Ascending aorta (tissue), 2 donors: ENCODE measurements around the gene PEX3. TPM values are rescaled to one million over a fixed set of nuclear protein-coding genes. Genes with fewer than 3 reads are reported as not detected.
"Not testable (repeated sequence)": the region's sequence is repeated elsewhere in the genome, so short reads cannot be mapped to it uniquely, and the experiment has no call there.

Experiments
- DNase-seq, 2 donors: peaks; one replicate each; pipeline ENCODE4 v3.0.0-alpha.2; 2019; ENCODE audit warnings: low spot score in 2 of 2
- H3K27ac ChIP-seq, 2 donors: fragments of 200-600 bp; sonication (generic); one replicate each; pipeline ENCODE4 v1.5.1; 2016 to 2017; ENCODE audit warnings: mild to moderate bottlenecking in 1 of 2
- H3K27me3 ChIP-seq: fragments of 200-600 bp; sonication (generic); one replicate; pipeline ENCODE4 v1.5.1; 2017
- H3K36me3 ChIP-seq, 2 donors: fragments of 200-600 bp; sonication (generic); one replicate each; pipeline ENCODE4 v1.5.1; 2016
- H3K4me1 ChIP-seq, 2 donors: fragments of 200-600 bp; sonication (generic); one replicate each; pipeline ENCODE4 v1.5.1; 2016 to 2017; ENCODE audit warnings: mild to moderate bottlenecking in 1 of 2
- H3K4me3 ChIP-seq, 2 donors: fragments of 200-600 bp; sonication (generic); one replicate each; pipeline ENCODE4 v1.5.1; 2016 to 2017; ENCODE audit warnings: mild to moderate bottlenecking in 1 of 2
- H3K9me3 ChIP-seq, 2 donors: fragments of 200-600 bp; sonication (generic); one replicate each; pipeline ENCODE4 v1.5.1; 2016
- intact Hi-C: fragments of 100-400 bp; cut with DNase I; formaldehyde crosslinking; loops from one replicate; pipeline ENCODE4 v1.15.1; 2023
- total RNA-seq: library from RNA; depleted of rRNA; stranded (reverse); fragments of >200 nt; gene quantifications from one replicate; pipeline ENCODE4 v1.1.0, GENCODE V29; 2016
- TF ChIP-seq, protein P1 (sequence below), 3 experiments: fragments of 200-600 bp in 2 of 3; fragments of 450-650 bp in 1 of 3; sonication (generic) in 2 of 3; IDR thresholded peaks; one replicate each; pipeline ENCODE4 v1.5.1; 2016 to 2019; ENCODE audit warnings: antibody characterized with exemption in 3 of 3, mild to moderate bottlenecking in 1 of 3, moderate library complexity in 1 of 3

PEX3 gene
- total RNA-seq, 1 donor from 2014 or later, result 0.96 TPM

DNA sequence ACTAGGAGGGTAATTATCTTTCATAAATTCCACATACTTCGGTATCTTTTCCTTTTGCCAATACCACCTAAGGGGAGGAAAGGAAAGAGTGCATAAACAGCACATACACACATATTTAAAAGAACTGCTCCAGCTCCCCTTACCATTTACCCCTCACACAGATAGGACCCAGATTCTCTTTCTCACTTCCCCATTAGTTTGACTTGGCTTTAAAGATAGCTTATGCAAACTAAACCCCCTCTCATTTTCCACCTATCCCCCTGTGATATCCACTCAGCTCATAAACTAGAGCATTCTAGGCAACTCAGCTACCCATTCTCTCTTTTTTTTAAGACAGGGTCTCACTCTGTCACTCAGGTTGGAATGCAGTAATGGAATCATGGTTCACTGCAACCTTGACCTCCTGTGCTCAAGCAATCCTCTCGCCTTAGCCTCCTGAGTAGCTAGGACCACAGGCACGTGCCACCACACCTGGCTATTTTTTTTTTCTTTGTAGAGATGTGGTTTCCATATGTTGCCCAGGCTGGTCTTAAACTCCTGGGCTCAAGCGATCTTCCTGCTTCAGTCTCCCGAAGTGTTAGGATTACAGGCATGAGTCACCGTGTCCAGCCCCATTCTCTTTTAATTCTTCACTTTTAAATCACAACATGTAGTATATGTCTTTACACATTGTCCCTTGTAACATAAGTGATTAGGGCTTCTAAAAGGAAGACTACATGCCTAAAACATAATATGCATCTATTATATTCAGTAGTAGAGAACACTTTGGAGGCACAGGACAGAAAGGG lies 56.9 kb downstream of the PEX3 start:
- TF ChIP-seq, protein P1, sequence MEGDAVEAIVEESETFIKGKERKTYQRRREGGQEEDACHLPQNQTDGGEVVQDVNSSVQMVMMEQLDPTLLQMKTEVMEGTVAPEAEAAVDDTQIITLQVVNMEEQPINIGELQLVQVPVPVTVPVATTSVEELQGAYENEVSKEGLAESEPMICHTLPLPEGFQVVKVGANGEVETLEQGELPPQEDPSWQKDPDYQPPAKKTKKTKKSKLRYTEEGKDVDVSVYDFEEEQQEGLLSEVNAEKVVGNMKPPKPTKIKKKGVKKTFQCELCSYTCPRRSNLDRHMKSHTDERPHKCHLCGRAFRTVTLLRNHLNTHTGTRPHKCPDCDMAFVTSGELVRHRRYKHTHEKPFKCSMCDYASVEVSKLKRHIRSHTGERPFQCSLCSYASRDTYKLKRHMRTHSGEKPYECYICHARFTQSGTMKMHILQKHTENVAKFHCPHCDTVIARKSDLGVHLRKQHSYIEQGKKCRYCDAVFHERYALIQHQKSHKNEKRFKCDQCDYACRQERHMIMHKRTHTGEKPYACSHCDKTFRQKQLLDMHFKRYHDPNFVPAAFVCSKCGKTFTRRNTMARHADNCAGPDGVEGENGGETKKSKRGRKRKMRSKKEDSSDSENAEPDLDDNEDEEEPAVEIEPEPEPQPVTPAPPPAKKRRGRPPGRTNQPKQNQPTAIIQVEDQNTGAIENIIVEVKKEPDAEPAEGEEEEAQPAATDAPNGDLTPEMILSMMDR (IDR thresholded peaks at IDR 0.05), result no peak
- Histone ChIP-seq H3K4me3 (no peak overlapping the region), H3K27ac (no peak overlapping the region), H3K27me3 (no peaks in the 10 kb centered on the region), H3K9me3 (no peaks in the 10 kb centered on the region), H3K4me1 (peaks cover 0 to 4% of the 10 kb centered on the region in 2 donors), H3K36me3 (peaks cover 6 to 23% of the 10 kb centered on the region in 2 donors)
- intact Hi-C loops, result no loop called here
- no peak for DNase-seq

DNA sequence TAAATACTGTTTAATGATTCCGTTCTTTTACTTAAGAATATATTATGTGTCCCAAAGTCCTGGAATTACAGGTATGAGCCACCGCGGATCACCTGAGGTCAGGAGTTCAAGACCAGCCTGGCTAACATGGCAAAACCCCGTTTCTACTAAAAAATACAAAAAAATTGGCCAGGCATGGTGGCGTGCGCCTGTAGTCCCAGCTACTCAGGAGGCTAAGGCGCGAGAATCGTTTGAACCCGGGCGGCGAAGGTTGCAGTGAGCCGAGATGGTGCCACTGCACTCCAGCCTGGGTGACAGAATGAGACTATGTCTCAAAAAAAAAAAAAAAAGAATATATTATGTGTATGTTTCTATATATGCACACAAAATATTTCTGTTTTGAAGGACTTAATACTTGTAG lies 59.7 kb downstream of the PEX3 start:
- Histone ChIP-seq H3K4me3 (peak overlapping the region; percentile 78 to 85), H3K36me3 (peaks cover 6 to 10% of the 10 kb centered on the region in 2 donors), H3K4me1 (peaks cover 5 to 11% of the 10 kb centered on the region in 2 donors)
- intact Hi-C loops, H3K9me3 ChIP-seq, DNase-seq, H3K27me3 ChIP-seq, H3K27ac ChIP-seq: not testable (repeated sequence)

DNA sequence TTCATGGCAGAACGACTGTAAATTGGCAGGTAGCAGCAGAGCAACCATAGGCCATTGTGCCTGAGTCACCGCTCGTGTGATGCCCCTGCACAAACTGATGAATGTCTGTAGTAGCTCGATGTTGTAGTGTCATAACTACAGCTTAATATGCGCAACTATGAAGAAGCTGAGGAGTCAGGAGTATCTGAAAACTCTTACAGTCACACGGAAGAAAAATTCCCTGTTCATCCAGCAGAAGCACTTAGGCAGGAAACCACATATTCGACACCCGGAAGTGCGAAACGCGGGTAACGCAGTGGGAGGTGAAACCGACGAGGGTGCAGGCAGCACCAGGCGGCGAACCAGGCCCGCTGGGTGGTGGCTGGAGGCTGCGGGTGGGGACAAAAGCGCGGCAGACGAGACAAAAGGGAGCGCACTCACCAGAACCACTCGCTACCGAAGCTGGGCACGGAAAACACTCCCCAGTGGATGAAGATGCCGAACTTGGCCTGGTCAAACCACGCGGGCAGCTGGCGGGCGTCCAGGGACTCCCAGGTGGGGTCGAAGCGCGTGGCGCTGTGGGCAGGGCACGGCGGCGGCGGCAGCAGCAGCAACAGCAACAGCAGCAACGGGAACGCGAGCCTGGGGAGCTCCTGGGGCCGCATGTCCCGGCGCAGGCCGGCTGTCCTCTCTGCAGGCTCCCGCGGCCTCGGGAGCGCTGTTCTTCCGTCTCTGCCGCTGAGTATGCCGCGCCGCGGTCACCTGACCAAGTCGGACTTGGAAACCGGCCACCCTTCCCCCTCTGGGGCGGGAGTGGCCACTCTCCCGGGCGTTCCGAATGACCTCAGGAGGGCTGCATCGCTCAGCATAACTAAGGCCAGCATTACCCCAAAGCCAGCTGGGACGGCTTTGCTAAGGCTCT lies 60.6 kb downstream of the PEX3 start, which contains the start of gene FUCA2:
FUCA2 (minus strand) TSS at position 730 of the 901 bp plus-strand sequence; CDS start at position 644, 86 bp downstream.
- Histone ChIP-seq H3K9me3 (no peaks in the 10 kb centered on the region), H3K27me3 (no peaks in the 10 kb centered on the region), H3K4me1 (peaks cover 5 to 13% of the 10 kb centered on the region in 2 donors), H3K27ac (peak within 1 kb of the TSS; percentile 83 to 90), H3K4me3 (peak within 1 kb of the TSS; percentile 78 to 85), H3K36me3 (peaks cover 6 to 10% of the 10 kb centered on the region in 2 donors)
- TF ChIP-seq, protein P1 (IDR thresholded peaks at IDR 0.05), result no peak
- DNase-seq, result peak; percentile 76 to 96
- intact Hi-C loops, result loop anchor here (1.0 kb wide), 1 partner anchor 61 kb away; the partner anchor contains the start of genes ADAT2 and PEX3

DNA sequence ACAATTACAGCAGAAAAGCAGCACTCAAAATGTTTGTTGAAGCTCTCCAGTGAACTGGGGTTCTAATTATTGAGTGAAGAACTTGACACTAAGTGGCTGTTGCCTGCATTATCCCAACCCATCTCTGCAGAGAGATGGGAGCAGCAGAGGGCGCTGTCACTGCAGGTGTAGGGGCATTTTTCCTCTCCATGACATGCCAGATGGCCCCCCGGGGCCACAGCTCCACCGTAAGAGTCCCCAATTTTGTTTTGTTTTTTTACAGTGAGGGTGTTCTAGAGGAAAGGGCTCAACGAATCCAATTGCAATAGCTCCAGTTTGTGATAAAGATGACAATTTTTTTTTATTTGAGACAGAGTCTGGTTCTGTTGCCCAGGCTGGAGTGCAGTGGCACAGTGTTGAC lies 62.8 kb downstream of the PEX3 start:
- DNase-seq, result no peak
- H3K9me3 ChIP-seq, result no peaks in the 10 kb centered on the region
- intact Hi-C loops, result no loop called here
- no peaks in the 10 kb centered on the region for H3K27me3 ChIP-seq
- TF ChIP-seq, protein P1 (IDR thresholded peaks at IDR 0.05), result no peak
- no peaks in the 10 kb centered on the region for H3K36me3 ChIP-seq
- H3K4me1 ChIP-seq, result peaks cover 5 to 13% of the 10 kb centered on the region in 2 donors
- no peak overlapping the region for H3K27ac ChIP-seq
- H3K4me3 ChIP-seq, result no peak overlapping the region

DNA sequence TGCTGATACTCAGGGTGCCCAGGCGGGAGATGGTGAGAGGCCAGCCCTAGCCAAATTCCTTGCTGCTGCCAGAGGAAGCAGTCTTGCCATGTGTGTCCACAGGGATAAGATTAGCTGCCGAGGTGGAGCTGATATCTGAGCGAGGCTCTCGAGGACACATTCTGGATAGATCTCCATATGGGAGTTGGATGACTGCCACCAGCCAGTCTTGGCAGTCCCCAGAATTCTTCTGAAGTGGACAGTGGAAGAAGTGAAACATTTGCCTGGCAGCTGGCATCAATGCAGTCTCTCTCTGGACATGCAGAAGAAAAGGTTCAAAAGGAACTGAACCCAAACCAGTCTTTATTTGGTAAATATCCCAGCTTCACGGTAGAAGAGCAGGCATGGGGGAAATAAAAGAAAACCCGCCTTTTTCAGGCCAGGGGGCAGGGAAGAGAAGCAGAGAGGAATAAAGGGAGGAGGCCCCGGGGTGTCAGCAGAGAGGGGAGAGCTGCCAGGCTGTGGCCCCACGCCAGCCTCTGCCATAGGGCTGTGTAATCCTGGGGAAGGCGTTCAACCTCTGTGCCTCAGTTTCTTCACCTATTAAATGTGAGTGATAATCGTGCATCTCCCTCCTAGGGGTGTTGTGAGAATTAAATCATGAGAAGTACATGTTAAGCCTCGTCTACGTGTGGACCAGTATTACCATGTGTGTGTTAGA lies 64.6 kb downstream of the PEX3 start:
- TF ChIP-seq, protein P1 (IDR thresholded peaks at IDR 0.05), result no peak
- Histone ChIP-seq H3K36me3 (no peaks in the 10 kb centered on the region), H3K9me3 (no peaks in the 10 kb centered on the region), H3K4me3 (no peak overlapping the region), H3K4me1 (peaks cover 5 to 13% of the 10 kb centered on the region in 2 donors), H3K27me3 (no peaks in the 10 kb centered on the region), H3K27ac (peak overlapping the region; percentile 9 to 43)
- DNase-seq, result peak in 1 of 2 donors; percentile 71
- intact Hi-C loops, result no loop called here
